GM19372 (cell line): ENCODE data around the gene KCNIP4.

ENCODE experiments used
- ATAC-seq: cut with Tn5 transposase; IDR thresholded peaks from one replicate; pipeline ENCODE4 v1.9.1; 2021; ENCODE audit warnings: mild to moderate bottlenecking, low read depth, moderate library complexity; ENCODE audit not compliant: unreplicated experiment

Gene KCNIP4

DNA sequence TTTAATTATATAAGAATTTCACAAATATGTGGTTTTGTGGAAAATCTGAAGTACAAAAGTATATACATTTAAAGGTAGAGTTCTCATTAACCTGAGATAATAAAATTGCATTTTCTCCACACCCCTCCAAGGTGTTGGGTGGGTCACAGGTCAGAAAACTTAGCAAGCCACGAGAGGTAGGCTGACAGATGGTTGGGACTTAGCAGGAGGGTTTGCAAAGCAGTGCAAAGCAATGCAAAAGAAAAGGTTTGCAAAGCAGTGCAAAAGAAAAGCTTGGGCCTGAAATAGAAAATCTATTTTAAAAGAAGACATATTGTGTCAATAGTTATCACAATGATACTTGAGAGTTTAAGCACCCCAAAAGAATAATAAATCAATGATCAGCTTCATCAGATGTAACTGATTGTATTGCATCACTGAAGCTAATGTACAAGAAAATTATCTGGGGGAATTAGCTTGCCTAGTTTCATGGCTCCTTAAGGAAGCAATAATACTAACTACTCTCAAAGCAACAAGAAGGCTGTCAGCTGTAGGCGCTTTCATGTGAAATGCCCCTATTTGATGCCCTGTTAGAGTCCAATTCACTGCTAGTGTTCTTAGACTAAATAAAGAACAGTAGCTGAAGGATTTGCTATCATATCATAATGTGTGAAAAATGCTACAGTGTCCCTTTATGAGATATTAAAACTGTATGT, 319.5 kb downstream of the KCNIP4 start:
- ATAC-seq: no peak

GRCh38 chr4:21628116-21628670, 320.4 kb downstream of the KCNIP4 start:
- ATAC-seq: no peak

- no peak for ATAC-seq
Observed at GRCh38 chr4:21625447-21625846, 323.1 kb downstream of the KCNIP4 start.

GRCh38 chr4:21605006-21605405, 343.6 kb downstream of the KCNIP4 start:
- ATAC-seq: no peak

- no peak for ATAC-seq
Observed at GRCh38 chr4:21596521-21596920, 352.1 kb downstream of the KCNIP4 start.

- no peak for ATAC-seq
Observed at GRCh38 chr4:21593671-21594001, 354.9 kb downstream of the KCNIP4 start.

GRCh38 chr4:21592970-21593670, 355.5 kb downstream of the KCNIP4 start:
- ATAC-seq: no peak

DNA sequence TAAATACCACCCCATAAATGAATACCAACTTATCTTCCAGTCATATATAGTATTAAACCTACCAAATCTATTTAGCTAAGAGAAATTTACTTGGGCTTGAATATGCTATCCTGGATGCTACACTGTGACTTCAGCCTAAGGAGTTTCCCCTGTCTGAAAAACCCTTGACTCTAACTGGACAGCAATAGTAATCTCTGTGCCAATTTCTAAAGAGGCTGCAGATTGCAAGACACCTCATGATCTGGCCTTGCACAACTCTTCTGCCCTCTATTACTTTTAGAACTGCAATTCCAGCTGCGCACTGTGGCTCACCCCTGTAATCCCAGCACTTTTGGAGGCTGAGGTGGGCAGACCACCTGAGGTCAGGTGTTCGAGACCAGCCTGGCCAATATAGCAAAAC, 371.5 kb downstream of the KCNIP4 start:
- ATAC-seq: no peak

DNA sequence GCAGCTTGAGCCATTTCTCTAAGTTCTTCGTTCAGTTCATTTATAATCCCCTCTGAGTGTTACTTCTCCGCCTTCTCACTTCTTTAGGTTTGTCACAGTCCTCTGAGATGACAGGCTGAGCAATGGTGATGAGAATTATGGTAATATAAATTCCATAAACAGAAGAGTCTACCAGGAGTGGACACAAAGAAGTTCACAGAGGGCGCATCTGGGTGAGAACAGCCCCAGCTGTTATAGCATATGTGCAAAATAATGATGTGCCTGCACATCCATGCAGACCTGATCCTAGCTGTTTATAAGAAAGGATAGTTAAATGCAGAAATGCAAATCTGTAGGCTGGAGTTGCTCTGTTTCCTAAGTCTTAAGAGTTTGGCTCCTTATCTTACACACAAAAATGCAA, 377.5 kb downstream of the KCNIP4 start:
- no peak for ATAC-seq

GRCh38 chr4:21569638-21570037, 378.9 kb downstream of the KCNIP4 start:
- no peak for ATAC-seq

GRCh38 chr4:21555083-21555482, 393.5 kb downstream of the KCNIP4 start:
- ATAC-seq: no peak

- no peak for ATAC-seq
Observed at GRCh38 chr4:21554500-21554899, 394.1 kb downstream of the KCNIP4 start.

DNA sequence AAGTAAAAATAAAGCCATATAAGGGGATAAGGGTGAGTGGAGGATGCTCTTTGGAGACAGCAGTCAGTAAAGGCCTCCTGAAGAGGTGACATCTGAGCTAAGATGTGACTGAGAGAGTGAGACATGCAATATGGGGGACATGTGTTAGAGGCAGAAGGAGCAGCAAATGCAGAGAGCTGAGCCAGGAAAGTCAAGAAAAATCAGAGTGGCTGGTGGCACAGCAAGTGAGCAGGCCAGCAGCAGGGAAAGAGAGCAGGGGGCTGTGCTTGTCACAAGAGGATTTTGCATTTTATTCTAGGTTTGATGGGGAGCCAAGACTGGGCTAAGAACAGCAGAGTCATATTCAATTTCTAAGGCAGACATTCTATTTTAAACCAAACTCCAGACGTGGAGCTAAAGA, 394.5 kb downstream of the KCNIP4 start:
- no peak for ATAC-seq

DNA sequence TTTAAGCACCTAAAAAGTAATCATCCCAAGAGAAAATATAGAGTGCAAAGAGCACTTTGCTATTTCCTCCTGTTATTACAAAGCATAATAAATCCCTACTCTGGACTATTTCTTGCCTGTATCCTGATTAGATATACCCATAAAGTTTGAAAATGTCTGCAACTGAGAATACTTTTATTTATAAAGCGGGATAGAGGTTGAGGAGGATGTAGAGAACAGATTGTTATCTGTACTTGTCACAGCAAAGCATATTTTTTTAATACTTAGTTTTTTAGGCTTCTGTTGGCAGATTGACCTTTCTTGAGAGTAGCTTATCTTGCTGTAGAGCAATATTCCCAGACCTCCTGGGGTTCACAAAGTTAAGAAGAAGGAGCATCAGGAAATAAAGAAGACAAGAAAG, 396.1 kb downstream of the KCNIP4 start:
- ATAC-seq: no peak

- no peak for ATAC-seq
Observed at GRCh38 chr4:21544955-21545354, 403.6 kb downstream of the KCNIP4 start.

GRCh38 chr4:21544415-21544814, 404.2 kb downstream of the KCNIP4 start:
- ATAC-seq: no peak

- ATAC-seq: no peak
Observed at GRCh38 chr4:21543514-21543913, 405.1 kb downstream of the KCNIP4 start.

DNA sequence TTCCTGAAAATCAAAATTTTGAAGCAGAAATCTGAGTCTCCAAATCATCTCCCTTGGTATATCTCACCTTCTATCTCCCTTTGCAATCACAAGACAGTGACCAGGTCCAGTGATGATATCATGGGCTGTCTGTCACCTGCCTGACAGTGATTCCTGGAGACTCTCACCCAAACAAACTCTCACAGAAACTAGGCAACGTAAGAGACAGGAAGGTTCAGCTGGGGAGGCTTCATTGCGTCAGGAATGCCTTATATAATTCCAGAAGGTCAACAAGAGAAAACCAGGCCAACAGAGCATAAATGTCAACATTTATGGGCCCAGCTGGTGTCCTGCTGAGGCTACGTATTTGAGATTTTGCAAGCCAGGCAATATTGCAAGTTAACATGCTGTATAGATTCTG, 412.7 kb downstream of the KCNIP4 start:
- ATAC-seq: no peak

- no peak for ATAC-seq
Observed at GRCh38 chr4:21531048-21531447, 417.5 kb downstream of the KCNIP4 start.

- ATAC-seq: no peak
Observed at GRCh38 chr4:21529214-21529613, 419.4 kb downstream of the KCNIP4 start.

GRCh38 chr4:21522296-21522695, 426.3 kb downstream of the KCNIP4 start:
- ATAC-seq: no peak
